Jurkat, Clone E6-1 (cell line): Measurements from ENCODE around the gene ECEL1.
A peak's percentile ranks its signal among the peaks of the same experiment; 100 is the strongest.
"Not testable (repeated sequence)": the region's sequence is repeated elsewhere in the genome, so short reads cannot be mapped to it uniquely, and the experiment has no call there.

ENCODE experiments used
- DNase-seq: peaks from one replicate; pipeline ENCODE4 v3.0.0-alpha.2; 2011; ENCODE audit warnings: low read depth, low spot score
- H3K4me3 ChIP-seq: 2 replicates; pipeline ENCODE4 v1.5.1; 2011; ENCODE audit warnings: mild to moderate bottlenecking, low read length, control low read depth, moderate library complexity

Gene ECEL1

DNA sequence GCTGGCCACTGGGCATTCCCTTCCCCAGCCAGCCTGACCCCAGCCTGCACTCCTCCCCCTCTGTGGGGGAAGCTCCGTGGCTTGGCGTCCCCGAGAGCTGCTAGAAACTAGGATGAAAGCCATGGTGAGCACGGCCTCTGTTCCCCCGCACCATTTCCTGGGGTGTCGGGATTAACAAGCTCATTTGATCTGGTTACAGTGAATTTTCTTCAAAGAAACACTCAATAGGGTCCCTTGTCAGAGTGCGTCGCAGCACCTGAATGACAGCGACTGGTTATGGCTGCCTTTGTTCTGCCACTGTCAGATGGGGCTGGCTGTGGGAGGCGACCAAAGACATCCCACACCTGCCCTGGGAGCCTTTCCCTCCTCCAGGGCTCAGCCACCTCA, 39.3 kb downstream of the ECEL1 start:
- peak; percentile 54 for DNase-seq
- no peak overlapping the region for H3K4me3 ChIP-seq

DNA sequence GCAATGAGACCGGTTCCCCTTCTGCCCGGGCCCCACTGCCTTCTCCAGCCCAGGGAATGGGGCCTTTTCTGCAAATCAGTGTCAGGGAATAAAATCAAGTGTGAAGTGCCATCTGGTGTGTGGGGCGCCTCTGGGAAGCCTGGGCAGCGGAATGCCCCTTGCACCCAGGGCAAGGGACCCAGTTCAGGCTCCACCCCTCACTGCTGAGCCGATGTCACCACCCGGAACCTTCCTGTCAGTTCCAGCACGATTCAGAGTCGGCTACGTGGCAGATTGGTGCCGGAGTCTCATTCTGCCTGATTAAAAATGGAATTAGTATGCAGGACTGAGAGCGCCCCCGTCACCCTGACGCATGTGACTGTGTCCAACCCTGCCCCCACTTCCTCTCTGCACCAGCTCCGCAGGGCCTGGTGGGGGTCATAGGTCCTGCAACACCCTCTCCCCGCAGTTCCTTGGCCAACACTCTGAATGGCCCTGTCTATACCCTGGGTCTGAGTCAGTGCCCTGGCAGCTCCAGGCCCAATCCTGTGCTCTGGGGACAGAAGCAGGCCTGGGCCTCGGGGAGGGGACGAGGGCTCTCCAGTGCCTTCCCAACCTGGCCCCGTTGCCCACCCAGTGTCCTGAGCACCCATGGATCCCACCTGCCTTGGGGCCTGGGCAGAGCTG, 39.9 kb downstream of the ECEL1 start:
- DNase-seq, result no peak
- H3K4me3 ChIP-seq, result no peak overlapping the region

DNA sequence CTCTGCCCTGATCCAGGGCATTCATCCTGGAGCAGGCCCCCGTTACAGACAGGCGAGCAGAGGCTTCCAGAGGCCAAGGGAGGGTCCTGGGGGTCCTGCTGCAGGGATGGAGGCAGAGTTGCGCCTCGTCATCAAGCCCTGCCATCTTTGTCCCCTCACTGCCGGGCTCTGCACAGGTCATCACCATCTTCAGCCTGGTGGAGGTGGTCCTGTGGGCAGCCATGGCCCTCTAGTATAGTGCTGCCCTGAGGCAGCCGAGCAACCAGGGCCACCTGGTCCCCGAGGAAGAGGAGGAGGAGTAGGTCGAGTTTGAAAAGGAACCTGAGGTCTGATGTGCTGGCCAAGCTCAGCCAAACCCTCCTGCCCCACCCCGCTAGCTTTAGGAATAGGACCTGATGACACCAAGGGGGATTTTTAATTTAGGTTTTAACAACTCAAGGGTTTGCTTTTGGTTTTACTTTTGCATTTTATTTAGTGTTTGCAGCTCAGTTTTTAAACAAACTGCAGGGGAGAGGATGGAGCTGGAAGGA, 40.5 kb downstream of the ECEL1 start:
- H3K4me3 ChIP-seq, result no peak overlapping the region
- no peak for DNase-seq

DNA sequence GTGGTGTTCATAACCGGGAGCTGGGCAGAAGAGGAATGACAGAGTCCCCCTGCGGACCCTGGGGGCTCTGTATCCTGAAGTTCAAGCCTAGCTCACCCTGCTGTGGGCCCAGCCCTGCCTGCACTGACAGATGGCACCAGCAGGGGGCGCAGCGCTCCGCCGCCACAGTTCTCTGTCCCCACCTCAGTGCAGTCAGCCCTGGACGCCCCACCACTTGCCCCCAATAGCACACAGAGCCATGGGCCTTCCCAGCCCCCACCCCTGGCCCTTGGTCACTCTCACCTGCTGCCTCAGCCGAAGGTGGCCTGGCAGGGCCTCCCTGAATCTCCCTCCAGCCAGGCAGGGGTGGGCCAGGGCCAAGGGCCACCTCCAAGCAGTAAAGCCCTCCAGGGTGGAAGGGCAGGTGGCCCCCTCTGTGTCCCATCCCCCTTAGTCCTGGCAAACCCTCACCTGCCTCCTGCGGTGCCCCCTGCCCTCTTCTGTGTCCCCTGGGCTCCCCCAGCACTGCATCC, 41.3 kb downstream of the ECEL1 start:
- DNase-seq, H3K4me3 ChIP-seq: not testable (repeated sequence)

DNA sequence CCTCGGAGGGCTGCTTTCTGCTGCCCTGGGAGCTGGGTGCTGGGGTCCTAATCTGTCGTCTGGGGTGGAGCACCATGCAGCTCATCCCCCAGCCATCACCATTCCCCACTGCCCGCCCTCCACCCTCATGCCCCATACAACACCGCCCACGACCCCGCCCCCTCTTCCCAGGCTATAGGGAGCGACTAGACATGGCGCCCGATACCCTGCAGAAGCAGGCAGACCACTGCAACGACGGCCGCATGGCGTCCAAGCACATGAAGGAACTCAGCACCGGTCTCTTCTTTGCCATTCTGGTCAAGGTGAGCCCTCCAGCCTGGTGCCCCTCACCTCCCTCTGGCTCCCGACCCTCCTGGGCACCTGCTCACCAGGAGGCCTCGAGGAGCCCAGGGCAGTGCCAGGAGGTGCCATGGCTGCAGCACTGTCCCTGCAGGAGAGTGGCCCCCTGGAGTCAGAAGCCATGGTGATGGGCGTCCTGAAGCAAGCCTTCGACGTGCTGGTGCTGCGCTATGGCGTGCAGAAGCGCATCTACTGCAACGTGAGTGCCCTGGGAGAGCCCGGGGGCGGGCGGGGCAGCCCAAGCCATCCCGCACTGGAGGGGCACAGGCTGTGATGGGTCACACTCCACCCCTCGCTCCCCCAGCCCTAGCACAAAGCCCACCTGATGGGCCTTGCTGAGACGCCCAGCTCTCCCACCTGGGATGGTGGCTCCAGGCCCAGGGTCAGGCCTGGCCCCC, 42.3 kb downstream of the ECEL1 start:
- H3K4me3 ChIP-seq, DNase-seq: not testable (repeated sequence)

DNA sequence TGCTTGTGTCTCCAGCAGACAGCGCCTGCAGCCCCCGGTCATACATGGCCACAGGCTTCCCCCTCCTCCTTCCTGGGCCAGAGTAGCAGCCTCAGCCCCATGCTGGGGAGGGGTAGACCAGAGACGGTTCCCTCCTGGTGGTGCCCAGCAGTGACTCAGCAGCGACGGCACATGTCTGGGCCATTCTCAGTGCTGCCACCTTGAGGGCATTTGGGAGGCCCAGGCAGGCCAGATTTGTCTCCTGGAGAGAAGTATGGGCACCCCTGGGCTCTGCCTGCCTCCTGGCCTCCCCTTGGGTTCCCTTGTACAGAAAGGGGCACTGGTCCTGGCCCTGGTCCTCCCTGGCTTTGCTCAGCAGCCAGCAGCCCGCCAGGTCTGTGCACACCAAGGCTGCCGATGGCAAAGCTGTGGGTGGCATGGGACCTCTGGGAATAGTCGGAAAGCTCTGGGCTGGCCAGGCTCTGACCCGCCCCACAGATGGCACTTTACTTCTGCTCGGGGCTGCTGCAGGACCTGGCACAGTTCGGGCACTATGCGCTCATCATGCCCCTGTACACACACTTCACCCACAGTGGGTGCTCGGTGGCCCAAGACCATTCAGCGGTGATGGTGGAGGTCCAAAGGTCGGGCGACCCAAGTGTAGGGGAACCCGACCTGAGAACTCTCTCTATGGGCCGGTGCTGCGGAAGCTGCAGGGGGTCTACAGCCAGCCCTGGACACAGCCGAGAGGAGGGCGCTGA, 43.1 kb downstream of the ECEL1 start:
- H3K4me3 ChIP-seq, result no peak overlapping the region
- peak; percentile 76 for DNase-seq

DNA sequence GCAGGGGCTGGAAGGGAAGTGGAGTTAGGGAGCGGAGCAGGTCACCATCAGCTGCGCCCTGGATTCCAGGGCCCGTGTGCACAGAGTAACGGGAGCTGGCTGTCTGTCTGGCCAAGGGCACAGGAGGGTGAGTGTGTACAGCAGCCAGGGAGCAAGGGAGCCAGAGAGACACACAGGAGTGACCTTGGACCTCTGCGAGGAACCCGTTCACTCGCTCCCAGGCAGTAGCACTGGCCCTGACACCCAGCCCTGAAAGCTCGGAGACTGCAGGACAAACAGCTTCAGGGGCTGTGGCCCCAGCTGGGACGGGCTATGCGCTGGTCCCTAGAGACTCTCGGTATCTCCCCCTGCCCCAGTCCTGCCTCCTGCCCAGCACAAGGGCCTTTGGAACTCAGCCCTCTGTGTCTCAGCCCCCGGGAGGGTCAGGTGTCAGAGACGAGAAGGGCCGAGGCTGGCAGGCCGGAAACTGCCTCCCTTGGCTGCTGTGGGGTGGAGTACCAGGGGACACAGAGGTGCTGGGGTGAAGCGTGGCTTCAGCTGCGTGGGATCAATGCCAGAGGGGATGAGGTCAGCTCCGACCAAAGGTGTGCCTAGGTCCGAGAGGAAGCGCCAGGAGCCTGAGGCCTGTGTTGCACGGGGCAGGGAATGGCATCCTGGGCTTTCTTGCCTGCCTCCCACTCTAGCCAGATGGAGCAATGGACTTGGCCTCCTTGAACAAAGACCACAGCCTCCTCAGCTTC, 43.8 kb downstream of the ECEL1 start:
- DNase-seq, H3K4me3 ChIP-seq: not testable (repeated sequence)

DNA sequence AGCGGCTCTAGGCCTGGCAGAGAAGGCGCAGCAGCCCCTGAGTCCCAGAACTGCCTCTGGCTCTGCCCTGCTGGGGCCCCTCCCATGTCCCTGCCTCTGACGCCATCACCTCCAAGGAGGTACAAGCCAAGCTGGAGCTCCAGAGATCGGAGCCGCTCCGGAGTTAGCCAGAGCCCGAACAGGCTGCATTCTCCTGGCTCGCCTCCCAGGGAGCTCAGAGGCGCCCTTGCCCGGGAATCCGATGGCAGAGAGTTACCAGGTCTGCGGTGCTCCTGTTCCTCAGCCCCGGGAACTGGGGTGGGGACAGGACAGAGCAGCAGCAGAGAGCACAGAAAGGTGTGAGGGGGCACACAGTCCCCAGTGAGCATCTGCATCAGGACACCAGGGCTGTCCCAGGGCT, 44.6 kb downstream of the ECEL1 start:
- H3K4me3 ChIP-seq, DNase-seq: not testable (repeated sequence)

DNA sequence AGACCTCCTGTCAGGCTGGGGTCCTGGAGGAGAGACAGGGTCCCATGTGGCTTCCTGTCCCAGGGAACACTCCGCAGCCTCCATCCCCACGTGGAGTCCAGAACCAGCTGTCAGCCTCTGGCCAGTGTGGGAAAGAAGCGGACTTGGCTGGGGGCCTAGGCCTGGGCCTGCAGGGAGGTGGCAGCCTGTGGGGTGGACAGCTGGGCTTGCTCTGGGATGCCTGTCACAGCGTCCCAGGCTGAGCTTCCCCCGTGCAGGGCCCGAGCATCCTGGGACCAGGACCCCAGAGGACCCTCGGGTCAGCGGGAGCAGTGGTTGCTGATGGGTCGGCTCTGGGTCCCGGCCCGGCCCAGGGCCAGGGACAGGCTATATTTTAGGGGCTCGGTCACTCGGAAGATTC, 45.2 kb downstream of the ECEL1 start:
- not testable (repeated sequence) for H3K4me3 ChIP-seq, DNase-seq

DNA sequence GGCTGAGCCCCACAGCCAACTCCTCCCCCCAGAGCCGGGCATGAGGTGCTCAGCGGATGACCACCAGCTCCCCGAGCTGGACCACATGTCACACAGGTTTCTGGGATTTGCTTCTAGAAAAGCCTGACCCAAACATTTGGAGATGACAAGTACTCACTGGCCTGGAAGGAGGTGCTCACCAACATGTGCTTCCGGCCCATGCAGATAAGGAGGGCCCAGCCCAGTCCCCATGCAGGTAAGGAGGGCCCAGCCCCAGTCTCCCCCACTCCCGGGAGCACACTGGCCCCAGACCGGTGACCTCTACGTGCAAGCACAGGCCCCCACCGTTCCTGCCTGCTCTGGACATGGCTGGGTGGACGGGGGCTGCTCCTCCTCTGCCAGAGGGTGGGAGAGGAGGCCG, 45.7 kb downstream of the ECEL1 start:
- H3K4me3 ChIP-seq, DNase-seq: not testable (repeated sequence)

DNA sequence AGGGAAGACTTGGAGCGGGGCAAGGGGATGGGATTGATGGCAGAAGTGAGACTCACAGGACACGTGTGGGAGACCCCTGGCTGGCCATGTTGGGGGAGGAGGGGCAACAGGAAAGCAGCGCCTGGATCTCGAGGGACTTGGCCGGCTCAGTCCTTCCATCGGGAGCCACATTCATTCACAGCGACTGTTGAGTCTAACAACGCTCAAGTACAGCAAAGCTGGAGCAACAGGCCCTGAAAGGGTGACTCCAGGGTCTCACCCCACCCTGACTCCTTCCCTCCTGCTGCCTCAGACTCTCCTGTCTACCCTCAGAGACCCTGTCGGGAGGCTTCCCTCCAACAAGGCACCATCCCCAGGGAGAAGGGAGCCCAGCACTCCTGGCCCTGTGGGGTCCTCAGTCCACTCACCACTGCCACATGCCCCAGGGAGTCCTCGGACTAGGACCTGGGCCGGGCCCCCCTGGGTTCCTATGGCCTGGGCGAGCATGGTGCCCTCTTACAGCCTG, 46.4 kb downstream of the ECEL1 start:
- no peak for DNase-seq
- H3K4me3 ChIP-seq, result no peak overlapping the region

DNA sequence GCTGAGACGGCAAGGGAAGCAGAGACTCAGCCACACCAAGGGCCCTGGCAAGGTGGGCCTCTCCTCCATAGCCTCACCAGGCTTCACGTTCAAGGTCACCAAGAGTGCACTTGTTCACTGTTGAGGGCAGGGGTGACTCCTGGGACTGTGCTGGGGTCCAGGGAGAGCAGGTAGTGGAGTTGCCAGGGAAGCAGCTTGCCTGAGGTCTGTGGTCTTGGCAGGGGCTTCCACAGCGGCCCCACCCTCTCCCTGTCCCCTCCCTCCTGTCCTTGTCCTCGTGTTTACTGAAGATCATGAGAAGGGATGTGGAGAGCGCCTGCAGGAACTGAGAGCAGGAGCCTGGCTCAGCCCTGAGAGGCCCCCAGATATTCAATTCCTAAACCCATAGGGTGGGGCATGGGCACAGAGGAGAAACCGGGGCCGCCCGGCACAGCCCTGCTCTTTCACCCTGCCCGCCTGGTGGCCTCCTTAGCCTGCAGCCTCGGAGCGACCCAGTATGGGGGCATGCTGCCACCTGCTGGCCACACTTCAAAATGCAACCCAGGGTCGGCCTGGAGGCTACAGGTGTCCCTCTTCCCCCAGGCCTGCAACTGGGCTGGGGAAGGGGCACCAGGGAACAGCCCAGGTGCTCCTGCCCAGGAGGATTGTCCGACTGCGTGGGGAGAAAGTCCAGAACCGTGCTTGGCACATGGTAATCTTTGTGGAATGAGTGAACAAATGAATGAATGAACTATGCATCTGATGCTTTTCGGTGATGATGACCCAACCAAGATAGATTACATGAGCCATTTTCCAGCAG, 47.2 kb downstream of the ECEL1 start:
- H3K4me3 ChIP-seq, result not testable (repeated sequence)
- peak; percentile 63 for DNase-seq

DNA sequence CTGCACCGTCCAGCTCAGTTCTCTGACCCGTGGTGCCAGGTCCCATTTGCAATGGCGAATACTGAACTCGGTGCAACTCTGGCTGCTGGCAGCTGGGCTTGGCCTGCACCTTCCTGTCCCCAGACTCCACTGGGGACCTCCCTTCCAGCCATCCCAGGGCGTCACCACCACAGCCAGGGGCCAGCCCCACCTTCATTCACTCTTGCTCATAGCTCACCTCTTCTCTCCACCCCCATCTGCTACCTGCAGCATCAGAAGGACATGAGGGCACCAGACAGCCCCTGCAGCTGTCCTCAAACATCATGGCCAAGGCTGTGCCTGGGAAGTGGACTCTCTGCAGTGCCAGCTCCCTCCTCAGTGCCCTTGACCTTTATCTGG, 47.9 kb downstream of the ECEL1 start:
- no peak for DNase-seq
- H3K4me3 ChIP-seq, result no peak overlapping the region

DNA sequence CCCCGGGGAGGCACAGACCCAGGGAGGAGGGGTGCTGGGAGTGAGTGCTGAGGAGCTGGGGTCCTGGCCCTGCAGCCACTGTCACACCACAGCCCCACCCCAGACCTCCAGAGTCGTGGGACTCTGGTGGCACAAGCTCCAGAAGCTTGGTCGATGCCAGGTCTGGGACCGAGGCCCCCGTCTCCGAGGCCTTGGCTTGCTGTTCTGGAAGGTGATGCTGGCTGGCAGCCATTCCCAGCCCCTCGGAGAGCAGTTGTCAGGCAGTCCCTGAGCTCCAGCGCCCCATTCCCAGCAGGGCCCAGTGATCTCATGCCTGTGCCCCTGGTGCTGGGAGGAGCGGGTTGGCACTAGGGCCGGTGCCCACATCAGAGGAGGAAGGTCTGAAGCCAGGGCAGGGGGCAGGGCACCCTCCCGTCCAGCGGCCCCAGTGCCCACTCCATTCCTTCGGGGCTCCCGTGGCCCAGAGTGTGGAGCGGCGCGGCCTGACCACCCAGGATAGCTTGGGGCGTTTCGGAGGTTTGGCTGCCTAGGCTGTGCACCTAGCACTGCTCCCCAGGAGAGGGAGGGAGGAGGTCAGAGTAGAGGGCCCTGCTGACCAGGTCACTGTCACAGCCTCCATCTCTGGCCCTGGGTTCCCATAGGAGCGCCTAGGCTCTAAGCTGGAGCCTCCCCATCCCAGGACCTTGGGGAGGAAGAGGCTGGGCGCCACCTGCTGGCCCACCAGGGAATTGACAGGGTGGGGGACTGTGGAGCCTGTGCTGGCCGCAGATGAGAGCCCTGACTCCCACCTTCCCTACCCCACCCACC, 48.5 kb downstream of the ECEL1 start:
- H3K4me3 ChIP-seq, result no peak overlapping the region
- DNase-seq, result no peak

DNA sequence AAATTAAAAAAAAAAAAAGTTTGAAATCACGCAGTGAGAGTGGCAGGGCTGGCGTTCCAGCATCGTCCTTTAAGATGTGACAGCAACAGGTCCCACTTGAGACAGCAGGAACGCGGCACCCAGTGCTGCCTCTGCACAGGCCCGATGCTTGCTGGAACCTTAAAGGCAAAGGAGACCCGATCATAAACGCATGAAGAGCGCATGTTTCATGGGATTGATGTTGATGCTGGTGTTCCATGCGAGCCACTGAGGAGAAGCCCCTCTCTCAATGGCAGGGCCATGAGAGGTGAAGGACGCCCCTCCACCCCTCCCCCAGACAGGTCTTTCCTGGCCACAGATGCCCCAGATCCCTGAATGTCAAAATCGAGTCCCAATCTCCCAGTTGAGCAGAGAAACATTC, 49.5 kb downstream of the ECEL1 start:
- no peak overlapping the region for H3K4me3 ChIP-seq
- DNase-seq, result no peak

DNA sequence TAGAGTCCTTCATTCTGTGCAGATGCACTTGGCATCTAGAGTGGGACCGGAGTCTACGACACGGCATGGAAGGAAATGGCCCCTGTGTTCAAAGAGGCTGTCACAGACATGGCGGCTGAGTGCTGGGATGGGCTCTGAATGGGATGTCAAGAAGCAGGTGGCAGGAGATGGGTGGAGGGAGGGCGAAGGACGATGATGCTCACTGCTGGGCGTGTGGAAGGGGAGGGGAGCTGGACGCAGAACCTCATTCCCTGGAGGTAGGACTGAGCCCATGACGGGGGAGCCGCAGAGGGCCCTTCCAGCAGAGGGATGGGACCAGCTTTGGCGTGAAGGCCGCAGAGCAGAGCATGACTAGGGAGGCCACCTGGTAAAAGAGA, 50.5 kb downstream of the ECEL1 start:
- no peak for DNase-seq

DNA sequence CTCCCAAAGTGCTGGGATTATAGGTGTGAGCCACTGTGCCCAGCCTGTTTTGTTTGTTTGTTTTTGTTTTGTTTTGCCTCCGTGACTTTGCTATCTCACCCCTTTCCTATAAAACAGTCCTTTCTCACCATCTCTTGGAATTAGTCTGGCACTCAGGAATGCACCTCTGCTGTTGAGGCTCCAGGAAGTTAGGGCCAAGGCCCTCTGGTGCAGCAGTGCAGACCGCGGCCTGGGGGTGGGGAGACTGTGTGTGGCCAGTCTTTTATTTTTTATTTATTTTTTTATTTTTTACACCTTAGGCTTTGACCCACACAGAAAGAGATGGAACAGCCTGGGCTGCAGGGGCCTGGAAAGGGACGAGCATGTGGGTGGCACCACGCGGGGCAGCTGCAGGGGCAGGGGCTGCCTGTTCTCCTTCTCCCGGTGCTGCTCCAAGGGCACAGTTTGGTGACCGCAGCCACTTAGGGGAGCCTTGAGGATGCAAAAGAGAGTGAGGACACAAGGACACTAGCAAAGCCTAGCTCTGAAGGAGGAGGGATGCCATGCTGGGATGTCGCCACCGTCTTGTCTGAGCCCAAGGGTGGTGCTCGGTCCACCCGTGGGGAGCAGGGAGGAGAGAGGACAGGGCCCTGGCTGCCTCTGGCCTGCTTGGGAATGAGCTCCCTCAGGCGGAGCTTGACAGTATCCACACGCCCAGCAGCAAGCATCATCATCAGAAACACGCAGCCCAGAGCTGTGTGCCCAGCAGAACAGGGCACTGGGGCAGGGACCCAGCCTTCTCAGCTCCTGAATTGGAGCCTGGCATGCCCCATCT, 51.0 kb downstream of the ECEL1 start:
- DNase-seq, result no peak
- H3K4me3 ChIP-seq, result no peak overlapping the region

More for the DNA sequence above, 50.5 kb downstream of the ECEL1 start:
- no peak overlapping the region for H3K4me3 ChIP-seq
